ENCODE results near the gene DDR1. TPM values are rescaled to one million over a fixed set of nuclear protein-coding genes. Genes with fewer than 3 reads are reported as not detected.
A peak's percentile ranks its signal among the peaks of the same experiment; 100 is the strongest.

Gene DDR1
- total RNA-seq, 4 donors from 2014 or later: 2.1 to 74.1 (median 30.3) TPM

DNA sequence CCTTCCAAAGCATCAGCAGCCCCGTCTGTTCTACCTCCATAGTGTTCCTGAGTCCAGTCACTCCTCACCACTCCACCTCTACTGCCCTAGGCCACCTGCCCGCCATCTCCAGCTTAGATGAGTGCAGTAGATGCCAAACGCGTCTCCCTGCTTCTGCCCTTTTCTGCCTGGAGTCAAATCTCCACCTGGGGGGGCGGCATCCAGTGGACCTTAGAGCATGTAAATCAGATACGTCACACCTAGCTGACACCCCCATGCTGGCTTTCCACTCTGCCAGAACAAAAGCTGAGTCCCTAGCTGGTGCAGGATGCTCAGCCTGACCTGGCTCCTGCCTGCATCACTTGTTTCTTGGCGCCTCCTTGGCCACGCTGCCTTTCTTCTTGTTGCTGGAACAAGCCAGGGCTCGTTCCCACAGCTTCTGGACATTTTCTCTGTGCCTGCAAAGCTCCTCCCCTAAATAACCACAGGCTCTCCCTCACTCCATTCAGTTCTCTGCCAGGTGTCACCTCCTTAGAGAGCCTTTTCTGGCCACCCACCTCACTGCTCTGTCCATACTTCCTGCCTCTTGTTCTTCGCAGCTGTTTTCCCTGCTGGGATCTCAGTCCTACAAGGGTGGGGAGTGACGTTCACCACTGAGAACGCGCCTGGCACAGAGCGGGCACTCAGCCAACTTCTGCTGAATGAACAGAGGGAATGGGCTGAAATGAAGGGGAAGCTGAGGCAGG lies 5.8 kb downstream of the DDR1 start:
- no peaks in the 10 kb centered on the region for H3K9me3 ChIP-seq
- no peaks in the 10 kb centered on the region for H3K36me3 ChIP-seq
- H3K27ac ChIP-seq: no peak overlapping the region
- no peak overlapping the region for H3K4me3 ChIP-seq
- TF ChIP-seq, protein P1, sequence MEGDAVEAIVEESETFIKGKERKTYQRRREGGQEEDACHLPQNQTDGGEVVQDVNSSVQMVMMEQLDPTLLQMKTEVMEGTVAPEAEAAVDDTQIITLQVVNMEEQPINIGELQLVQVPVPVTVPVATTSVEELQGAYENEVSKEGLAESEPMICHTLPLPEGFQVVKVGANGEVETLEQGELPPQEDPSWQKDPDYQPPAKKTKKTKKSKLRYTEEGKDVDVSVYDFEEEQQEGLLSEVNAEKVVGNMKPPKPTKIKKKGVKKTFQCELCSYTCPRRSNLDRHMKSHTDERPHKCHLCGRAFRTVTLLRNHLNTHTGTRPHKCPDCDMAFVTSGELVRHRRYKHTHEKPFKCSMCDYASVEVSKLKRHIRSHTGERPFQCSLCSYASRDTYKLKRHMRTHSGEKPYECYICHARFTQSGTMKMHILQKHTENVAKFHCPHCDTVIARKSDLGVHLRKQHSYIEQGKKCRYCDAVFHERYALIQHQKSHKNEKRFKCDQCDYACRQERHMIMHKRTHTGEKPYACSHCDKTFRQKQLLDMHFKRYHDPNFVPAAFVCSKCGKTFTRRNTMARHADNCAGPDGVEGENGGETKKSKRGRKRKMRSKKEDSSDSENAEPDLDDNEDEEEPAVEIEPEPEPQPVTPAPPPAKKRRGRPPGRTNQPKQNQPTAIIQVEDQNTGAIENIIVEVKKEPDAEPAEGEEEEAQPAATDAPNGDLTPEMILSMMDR (IDR thresholded peaks at IDR 0.05): no peak
- TF ChIP-seq POLR2A (IDR thresholded peaks at IDR 0.05): no peak
- peaks cover 0 to 6% of the 10 kb centered on the region in 2 donors for H3K4me1 ChIP-seq
- peak in 1 of 2 donors; percentile 12 for DNase-seq
- intact Hi-C loops (cut with DNase I; ENCODE audit: low total_unique reads): loop anchor here (10.0 kb wide), 1 partner anchor 215 kb away; the partner anchor contains the start of gene DHX16
- H3K27me3 ChIP-seq: no peaks in the 10 kb centered on the region

DNA sequence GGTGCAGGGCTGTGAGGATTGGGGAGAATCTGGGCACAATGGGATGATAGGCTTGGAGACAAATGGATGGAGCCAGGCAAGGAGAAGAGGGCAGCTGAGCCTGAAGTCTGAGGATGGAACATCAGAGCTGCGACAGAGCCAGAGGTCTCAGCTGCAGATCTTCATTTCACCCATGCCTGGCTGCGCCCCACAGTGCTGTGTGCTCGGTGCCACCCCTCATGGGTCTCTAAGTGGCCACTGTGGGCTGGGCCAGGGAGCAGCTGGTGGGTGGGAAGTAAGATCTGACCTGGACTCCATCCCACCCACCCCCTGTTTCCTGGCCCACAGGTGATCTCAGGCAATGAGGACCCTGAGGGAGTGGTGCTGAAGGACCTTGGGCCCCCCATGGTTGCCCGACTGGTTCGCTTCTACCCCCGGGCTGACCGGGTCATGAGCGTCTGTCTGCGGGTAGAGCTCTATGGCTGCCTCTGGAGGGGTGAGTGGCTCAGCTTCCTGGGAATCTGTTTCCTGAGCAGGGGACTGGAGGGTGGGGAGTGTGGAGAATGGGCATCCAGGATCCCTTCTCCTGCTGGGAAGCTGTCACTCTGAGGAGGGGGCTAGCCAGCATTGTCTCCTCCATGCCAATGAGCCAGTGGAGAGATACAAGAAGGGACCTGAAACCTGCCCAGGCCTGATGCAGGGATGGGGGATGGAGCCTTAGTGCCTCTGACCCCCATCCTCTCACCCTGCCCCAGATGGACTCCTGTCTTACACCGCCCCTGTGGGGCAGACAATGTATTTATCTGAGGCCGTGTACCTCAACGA lies 6.5 kb downstream of the DDR1 start:
- DNase-seq: peak; percentile 7 to 11
- TF ChIP-seq, protein P1 (IDR thresholded peaks at IDR 0.05): no peak
- TF ChIP-seq POLR2A (IDR thresholded peaks at IDR 0.05): no peak
- Histone ChIP-seq H3K27me3 (no peaks in the 10 kb centered on the region), H3K9me3 (no peaks in the 10 kb centered on the region), H3K27ac (no peak overlapping the region), H3K36me3 (no peaks in the 10 kb centered on the region), H3K4me3 (no peak overlapping the region), H3K4me1 (no peaks in the 10 kb centered on the region)
- intact Hi-C loops (cut with DNase I; ENCODE audit: low total_unique reads): no loop called here

DNA sequence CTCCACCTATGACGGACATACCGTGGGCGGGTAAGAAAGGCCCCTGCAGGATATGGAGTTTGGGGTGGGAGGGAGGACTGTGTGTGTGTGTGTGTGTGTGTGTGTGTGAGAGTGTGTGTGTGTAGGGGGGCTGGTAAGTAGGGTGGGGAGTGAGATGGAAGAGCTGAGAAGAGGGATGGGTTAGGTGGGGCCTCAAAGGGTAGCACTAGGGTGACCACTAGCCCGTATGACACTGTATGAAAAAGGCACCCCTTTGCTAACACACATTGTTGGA lies 7.1 kb downstream of the DDR1 start:
- intact Hi-C loops (cut with DNase I; ENCODE audit: low total_unique reads): no loop called here
- Histone ChIP-seq H3K36me3 (no peaks in the 10 kb centered on the region), H3K27ac (no peak overlapping the region)

DNA sequence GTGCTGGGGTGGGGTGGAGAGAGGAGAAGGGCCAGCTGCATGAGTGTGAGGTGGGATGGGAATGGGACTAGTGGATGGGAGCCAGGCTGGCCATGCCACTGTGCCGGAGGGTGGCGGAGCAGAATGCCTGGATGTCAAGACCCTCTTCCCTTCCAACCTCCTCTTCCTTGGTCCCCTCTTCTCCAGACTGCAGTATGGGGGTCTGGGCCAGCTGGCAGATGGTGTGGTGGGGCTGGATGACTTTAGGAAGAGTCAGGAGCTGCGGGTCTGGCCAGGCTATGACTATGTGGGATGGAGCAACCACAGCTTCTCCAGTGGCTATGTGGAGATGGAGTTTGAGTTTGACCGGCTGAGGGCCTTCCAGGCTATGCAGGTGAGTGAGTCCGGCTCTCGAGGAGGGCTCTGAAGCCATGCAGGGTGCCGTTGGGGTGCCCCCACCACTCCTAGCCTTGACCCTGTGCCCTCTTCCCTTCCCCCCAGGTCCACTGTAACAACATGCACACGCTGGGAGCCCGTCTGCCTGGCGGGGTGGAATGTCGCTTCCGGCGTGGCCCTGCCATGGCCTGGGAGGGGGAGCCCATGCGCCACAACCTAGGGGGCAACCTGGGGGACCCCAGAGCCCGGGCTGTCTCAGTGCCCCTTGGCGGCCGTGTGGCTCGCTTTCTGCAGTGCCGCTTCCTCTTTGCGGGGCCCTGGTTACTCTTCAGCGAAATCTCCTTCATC lies 7.7 kb downstream of the DDR1 start:
- no peaks in the 10 kb centered on the region for H3K36me3 ChIP-seq
- DNase-seq: peak in 1 of 2 donors; percentile 11
- H3K4me3 ChIP-seq: no peak overlapping the region
- H3K27ac ChIP-seq: no peak overlapping the region
- H3K4me1 ChIP-seq: no peaks in the 10 kb centered on the region
- H3K9me3 ChIP-seq: no peaks in the 10 kb centered on the region
- no peaks in the 10 kb centered on the region for H3K27me3 ChIP-seq
- intact Hi-C loops (cut with DNase I; ENCODE audit: low total_unique reads): no loop called here
- TF ChIP-seq, protein P1 (IDR thresholded peaks at IDR 0.05): no peak
- TF ChIP-seq POLR2A (IDR thresholded peaks at IDR 0.05): no peak

More for the DNA sequence above, 7.1 kb downstream of the DDR1 start:
- TF ChIP-seq, protein P1 (IDR thresholded peaks at IDR 0.05): no peak
- no peak for TF ChIP-seq POLR2A (IDR thresholded peaks at IDR 0.05)
- H3K4me3 ChIP-seq: no peak overlapping the region
- no peaks in the 10 kb centered on the region for H3K27me3 ChIP-seq
- no peaks in the 10 kb centered on the region for H3K9me3 ChIP-seq
- no peaks in the 10 kb centered on the region for H3K4me1 ChIP-seq
- DNase-seq: no peak

Measured in uterus (tissue), 4 donors.